ENCODE measurements around the gene PRKG1. TPM values are rescaled to one million over a fixed set of nuclear protein-coding genes. Genes with fewer than 3 reads are reported as not detected.
A peak's percentile ranks its signal among the peaks of the same experiment; 100 is the strongest.

Gene PRKG1
- total and polyA plus RNA-seq, 2 experiments from 2014 or later: 10.7 to 21.8 TPM

GRCh38 chr10:51640120-51640819 lies 566.0 kb downstream of the PRKG1 start:
- Histone ChIP-seq H3K9me3 (ENCODE audit: low read depth) (no peaks in the 10 kb centered on the region), H3K27me3 (replicated peaks; ENCODE audit: insufficient read depth) (no peaks in the 10 kb centered on the region), H3F3A (ENCODE audit: insufficient read depth) (no peaks in the 10 kb centered on the region), H3K79me2 (ENCODE audit: insufficient read depth) (no peaks in the 10 kb centered on the region), H3K4me3 (no peak overlapping the region), H3K4me1 (ENCODE audit: insufficient read depth) (no peaks in the 10 kb centered on the region), H3K27ac (no peak overlapping the region), H3K4me2 (ENCODE audit: unreplicated experiment) (no peak overlapping the region), H3K9me2 (ENCODE audit: insufficient read depth) (no peaks in the 10 kb centered on the region), H4K20me1 (ENCODE audit: insufficient read depth) (no peaks in the 10 kb centered on the region), H2AFZ (no peak overlapping the region), H3K36me3 (ENCODE audit: low read depth) (no peaks in the 10 kb centered on the region), H3K9ac (no peak overlapping the region)
- DNase-seq: no peak
- WGBS, 2 experiments (ENCODE audit: low coverage in 1 of 2, low lambda C conversion rate in 2 of 2, missing lambda C conversion rate in 2 of 2): 58 to 69% methylated on average over 3 of the region's 3 CpGs
- in situ Hi-C loops (cut with MboI): no loop called here
- TF ChIP-seq EZH2 (IDR thresholded peaks at IDR 0.05; ENCODE audit: insufficient read depth, poor library complexity, severe bottlenecking): no peak
- TF ChIP-seq EZH2phosphoT487 (IDR thresholded peaks at IDR 0.05; ENCODE audit: insufficient read depth, low read depth): no peak

- no peaks in the 10 kb centered on the region for H3K79me2 ChIP-seq (ENCODE audit: insufficient read depth)
- no peak overlapping the region for H2AFZ ChIP-seq
- no peaks in the 10 kb centered on the region for H3K36me3 ChIP-seq (ENCODE audit: low read depth)
- no peaks in the 10 kb centered on the region for H3K9me2 ChIP-seq (ENCODE audit: insufficient read depth)
- WGBS, 2 experiments (ENCODE audit: low coverage in 1 of 2, low lambda C conversion rate in 2 of 2, missing lambda C conversion rate in 2 of 2): 93 to 95% methylated on average over 4 of the region's 4 CpGs
- in situ Hi-C loops (cut with MboI): no loop called here
- no peak overlapping the region for H3K27ac ChIP-seq
- TF ChIP-seq EZH2 (IDR thresholded peaks at IDR 0.05; ENCODE audit: insufficient read depth, poor library complexity, severe bottlenecking) (no peak), EZH2phosphoT487 (IDR thresholded peaks at IDR 0.05; ENCODE audit: insufficient read depth, low read depth) (no peak)
- no peaks in the 10 kb centered on the region for H3F3A ChIP-seq (ENCODE audit: insufficient read depth)
- H3K4me1 ChIP-seq (ENCODE audit: insufficient read depth): no peaks in the 10 kb centered on the region
- H3K4me2 ChIP-seq (ENCODE audit: unreplicated experiment): no peak overlapping the region
- no peaks in the 10 kb centered on the region for H3K27me3 ChIP-seq (replicated peaks; ENCODE audit: insufficient read depth)
- no peaks in the 10 kb centered on the region for H4K20me1 ChIP-seq (ENCODE audit: insufficient read depth)
- DNase-seq: no peak
- no peaks in the 10 kb centered on the region for H3K9me3 ChIP-seq (ENCODE audit: low read depth)
- H3K9ac ChIP-seq: no peak overlapping the region
- no peak overlapping the region for H3K4me3 ChIP-seq
These were observed 568.3 kb downstream of the PRKG1 start for GRCh38 chr10:51642581-51642980.

GRCh38 chr10:51643734-51644133 lies 569.4 kb downstream of the PRKG1 start:
- Histone ChIP-seq H3K27ac (no peak overlapping the region), H3F3A (ENCODE audit: insufficient read depth) (no peaks in the 10 kb centered on the region), H2AFZ (no peak overlapping the region), H3K9me3 (ENCODE audit: low read depth) (no peaks in the 10 kb centered on the region), H3K79me2 (ENCODE audit: insufficient read depth) (no peaks in the 10 kb centered on the region), H3K4me3 (no peak overlapping the region), H3K4me2 (ENCODE audit: unreplicated experiment) (no peak overlapping the region), H4K20me1 (ENCODE audit: insufficient read depth) (no peaks in the 10 kb centered on the region), H3K9me2 (ENCODE audit: insufficient read depth) (no peaks in the 10 kb centered on the region), H3K9ac (no peak overlapping the region), H3K4me1 (ENCODE audit: insufficient read depth) (no peaks in the 10 kb centered on the region), H3K27me3 (replicated peaks; ENCODE audit: insufficient read depth) (no peaks in the 10 kb centered on the region), H3K36me3 (ENCODE audit: low read depth) (no peaks in the 10 kb centered on the region)
- in situ Hi-C loops (cut with MboI): no loop called here
- DNase-seq: no peak
- WGBS, 2 experiments (ENCODE audit: low coverage in 1 of 2, low lambda C conversion rate in 2 of 2, missing lambda C conversion rate in 2 of 2): 93% methylated on average over 3 of the region's 3 CpGs
- TF ChIP-seq EZH2phosphoT487 (IDR thresholded peaks at IDR 0.05; ENCODE audit: insufficient read depth, low read depth) (no peak), EZH2 (IDR thresholded peaks at IDR 0.05; ENCODE audit: insufficient read depth, poor library complexity, severe bottlenecking) (no peak)

- Histone ChIP-seq H3K9ac (no peak overlapping the region), H4K20me1 (ENCODE audit: insufficient read depth) (no peaks in the 10 kb centered on the region), H3K27me3 (replicated peaks; ENCODE audit: insufficient read depth) (no peaks in the 10 kb centered on the region), H3K27ac (no peak overlapping the region), H3K36me3 (ENCODE audit: low read depth) (no peaks in the 10 kb centered on the region), H3K9me2 (ENCODE audit: insufficient read depth) (no peaks in the 10 kb centered on the region), H3K79me2 (ENCODE audit: insufficient read depth) (no peaks in the 10 kb centered on the region), H2AFZ (no peak overlapping the region), H3K4me2 (ENCODE audit: unreplicated experiment) (no peak overlapping the region), H3F3A (ENCODE audit: insufficient read depth) (no peaks in the 10 kb centered on the region), H3K9me3 (ENCODE audit: low read depth) (no peaks in the 10 kb centered on the region), H3K4me1 (ENCODE audit: insufficient read depth) (peaks cover 10% of the 10 kb centered on the region), H3K4me3 (no peak overlapping the region)
- peak; percentile 17 for DNase-seq
- in situ Hi-C loops (cut with MboI): no loop called here
- TF ChIP-seq EZH2 (IDR thresholded peaks at IDR 0.05; ENCODE audit: insufficient read depth, poor library complexity, severe bottlenecking): no peak
- TF ChIP-seq EZH2phosphoT487 (IDR thresholded peaks at IDR 0.05; ENCODE audit: insufficient read depth, low read depth): no peak
- 97 to 99% methylated on average over 3 of the region's 3 CpGs for WGBS, 2 experiments (ENCODE audit: low coverage in 1 of 2, low lambda C conversion rate in 2 of 2, missing lambda C conversion rate in 2 of 2)
These were observed 574.8 kb downstream of the PRKG1 start for GRCh38 chr10:51649064-51649463.

Measured in GM23248 (cell line).